ENCODE measurements around the gene HEMGN. TPM values are rescaled to one million over a fixed set of nuclear protein-coding genes. Genes with fewer than 3 reads are reported as not detected.

The HEMGN gene
- total and polyA plus RNA-seq, 4 donors: 0.93 TPM; not detected in 3

GRCh38 chr9:97928986-97929604 lies 8.9 kb downstream of the HEMGN start:
- H3K4me1 ChIP-seq (ENCODE audit: control insufficient read depth in 1 of 2, insufficient read depth in 2 of 2, low read length in 2 of 2): no peaks in the 10 kb centered on the region
- intact Hi-C loops (cut with DNase I): loop anchor here in 1 of 2 donors (10.0 kb wide), 1 partner anchor 56 kb away; the partner anchor contains the start of gene ANP32B
- DNase-seq: no peak
- no peak for ATAC-seq (ENCODE audit: low FRiP score)
- H3K36me3 ChIP-seq (ENCODE audit: control insufficient read depth in 1 of 2, insufficient read depth in 2 of 2, low read length in 1 of 2): no peaks in the 10 kb centered on the region
- no peak overlapping the region for H3K27ac ChIP-seq (ENCODE audit: low read depth in 1 of 2, low read length in 2 of 2)
- no peaks in the 10 kb centered on the region for H3K27me3 ChIP-seq (ENCODE audit: control insufficient read depth in 1 of 2, insufficient read depth in 2 of 2, low read length in 1 of 2)
- 54 to 62% methylated on average over 4 of the region's 4 CpGs for WGBS, 2 donors
- no peaks in the 10 kb centered on the region for H3K9me3 ChIP-seq (ENCODE audit: control insufficient read depth, low read length)
- no peak overlapping the region for H3K4me3 ChIP-seq (ENCODE audit: low read length in 2 of 2)

- no peaks in the 10 kb centered on the region for H3K27me3 ChIP-seq (ENCODE audit: control insufficient read depth in 1 of 2, insufficient read depth in 2 of 2, low read length in 1 of 2)
- H3K9me3 ChIP-seq (ENCODE audit: control insufficient read depth, low read length): no peaks in the 10 kb centered on the region
- ATAC-seq (ENCODE audit: low FRiP score) (no peak), DNase-seq (no peak)
- intact Hi-C loops (cut with DNase I): loop anchor here (2.0 to 10.0 kb wide), 3 partner anchors 59 to 337 kb away; partner anchors contain the start of gene ANP32B (in 1 of the 2)
- WGBS, 2 donors: 56 to 63% methylated on average over 5 of the region's 5 CpGs
- no peak overlapping the region for H3K4me3 ChIP-seq (ENCODE audit: low read length in 2 of 2)
- H3K27ac ChIP-seq (ENCODE audit: low read depth in 1 of 2, low read length in 2 of 2): no peak overlapping the region
- no peaks in the 10 kb centered on the region for H3K4me1 ChIP-seq (ENCODE audit: control insufficient read depth in 1 of 2, insufficient read depth in 2 of 2, low read length in 2 of 2)
- no peaks in the 10 kb centered on the region for H3K36me3 ChIP-seq (ENCODE audit: control insufficient read depth in 1 of 2, insufficient read depth in 2 of 2, low read length in 1 of 2)
These were observed 12.3 kb downstream of the HEMGN start for GRCh38 chr9:97925497-97926334.

DNA sequence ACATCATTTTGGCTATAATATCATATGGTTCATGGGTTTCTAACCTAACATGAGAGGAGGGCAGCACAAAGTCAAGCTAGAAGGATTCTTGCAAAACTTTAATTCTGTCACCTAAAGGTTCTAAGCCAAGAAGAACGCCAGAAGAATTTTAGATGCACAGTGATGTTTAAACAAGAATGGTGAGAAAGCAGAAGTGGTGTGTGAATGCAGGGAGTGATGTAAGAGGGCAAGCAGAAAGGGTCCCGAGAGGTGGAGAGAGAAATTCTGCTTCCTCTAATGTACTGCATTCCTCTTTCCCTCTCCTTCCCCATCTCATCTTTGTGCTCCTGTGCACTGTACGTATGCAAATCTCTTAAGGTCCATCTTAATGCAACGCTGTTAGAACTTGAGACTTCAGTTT lies 13.6 kb downstream of the HEMGN start:
- H3K27ac ChIP-seq (ENCODE audit: low read depth in 1 of 2, low read length in 2 of 2): no peak overlapping the region
- WGBS, 2 donors: 35 to 48% methylated on average over 4 of the region's 4 CpGs
- H3K27me3 ChIP-seq (ENCODE audit: control insufficient read depth in 1 of 2, insufficient read depth in 2 of 2, low read length in 1 of 2): no peaks in the 10 kb centered on the region
- DNase-seq (no peak), ATAC-seq (ENCODE audit: low FRiP score) (no peak)
- intact Hi-C loops (cut with DNase I): loop anchor here (2.0 to 10.0 kb wide), 3 partner anchors 60 to 338 kb away; partner anchors contain the start of gene ANP32B (in 1 of the 2)
- no peaks in the 10 kb centered on the region for H3K36me3 ChIP-seq (ENCODE audit: control insufficient read depth in 1 of 2, insufficient read depth in 2 of 2, low read length in 1 of 2)
- H3K9me3 ChIP-seq (ENCODE audit: control insufficient read depth, low read length): no peaks in the 10 kb centered on the region
- no peak overlapping the region for H3K4me3 ChIP-seq (ENCODE audit: low read length in 2 of 2)
- no peaks in the 10 kb centered on the region for H3K4me1 ChIP-seq (ENCODE audit: control insufficient read depth in 1 of 2, insufficient read depth in 2 of 2, low read length in 2 of 2)

GRCh38 chr9:97923529-97924108 lies 14.4 kb downstream of the HEMGN start:
- H3K4me1 ChIP-seq (ENCODE audit: control insufficient read depth in 1 of 2, insufficient read depth in 2 of 2, low read length in 2 of 2): no peaks in the 10 kb centered on the region
- peak in 1 of 2 donors; percentile 81 for DNase-seq
- H3K27me3 ChIP-seq (ENCODE audit: control insufficient read depth in 1 of 2, insufficient read depth in 2 of 2, low read length in 1 of 2): no peaks in the 10 kb centered on the region
- H3K4me3 ChIP-seq (ENCODE audit: low read length in 2 of 2): peak overlapping the region in 1 of 2 donors; percentile 48
- no peaks in the 10 kb centered on the region for H3K36me3 ChIP-seq (ENCODE audit: control insufficient read depth in 1 of 2, insufficient read depth in 2 of 2, low read length in 1 of 2)
- no peaks in the 10 kb centered on the region for H3K9me3 ChIP-seq (ENCODE audit: control insufficient read depth, low read length)
- ATAC-seq (ENCODE audit: low FRiP score): peak; percentile 81
- WGBS, 2 donors: 0% methylated on average over 8 of the region's 8 CpGs
- no peak overlapping the region for H3K27ac ChIP-seq (ENCODE audit: low read depth in 1 of 2, low read length in 2 of 2)
- intact Hi-C loops (cut with DNase I): loop anchor here (2.0 to 10.0 kb wide), 5 partner anchors 59 to 339 kb away; partner anchors contain the start of genes ANP32B (in 2 of the 2) and CORO2A (in 1 of the 2)

DNA sequence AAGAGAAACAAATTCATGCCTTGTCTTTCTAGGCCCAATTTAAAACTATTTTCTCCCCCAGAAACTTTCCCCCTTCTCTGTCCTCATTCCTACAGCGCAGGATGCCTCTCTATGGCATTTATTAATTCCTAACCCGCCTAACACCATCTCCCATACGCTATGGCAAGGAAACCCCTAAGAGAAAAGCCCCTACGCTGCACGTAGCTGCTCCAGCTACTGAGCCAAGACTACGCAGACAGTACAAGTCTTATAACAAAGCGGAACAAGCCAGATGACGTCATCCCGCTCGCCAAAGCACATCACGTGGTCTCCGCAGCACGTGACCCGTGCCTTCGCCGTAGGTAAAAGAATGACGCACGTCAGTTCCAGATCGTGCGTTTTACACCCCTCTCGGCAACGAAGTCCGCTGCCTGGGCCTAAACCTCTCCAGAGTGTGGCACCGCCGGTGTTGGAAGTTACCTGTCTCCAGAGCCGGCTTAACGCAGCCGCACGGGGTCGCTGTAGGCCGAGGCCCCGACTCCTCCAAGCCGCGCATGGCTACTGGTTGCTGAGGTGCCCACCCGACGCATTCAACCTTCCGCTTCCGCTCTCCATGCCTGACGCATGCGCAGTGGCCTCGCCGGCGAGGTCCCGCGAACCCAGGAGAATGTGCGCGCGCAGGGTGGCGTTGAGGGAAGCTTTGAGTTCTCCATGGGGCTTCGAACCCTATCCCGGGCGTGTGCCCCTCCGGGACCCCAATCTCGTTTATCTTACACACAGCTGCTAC lies 15.8 kb downstream of the HEMGN start, which contains the start of gene TRMO:
TRMO (minus strand) TSS at position 542 of the 766 bp plus-strand sequence; CDS start at position 535, 7 bp downstream.
- H3K4me1 ChIP-seq (ENCODE audit: control insufficient read depth in 1 of 2, insufficient read depth in 2 of 2, low read length in 2 of 2): no peaks in the 10 kb centered on the region
- H3K27me3 ChIP-seq (ENCODE audit: control insufficient read depth in 1 of 2, insufficient read depth in 2 of 2, low read length in 1 of 2): no peaks in the 10 kb centered on the region
- peak; percentile 97 for ATAC-seq (ENCODE audit: low FRiP score)
- peak within 1 kb of the TSS; percentile 77 to 91 for H3K27ac ChIP-seq (ENCODE audit: low read depth in 1 of 2, low read length in 2 of 2)
- peak within 1 kb of the TSS; percentile 44 to 88 for H3K4me3 ChIP-seq (ENCODE audit: low read length in 2 of 2)
- intact Hi-C loops (cut with DNase I): loop anchor here (1.0 to 10.0 kb wide), 6 partner anchors 61 to 341 kb away; partner anchors contain the start of genes ANP32B (in 2 of the 2) and CORO2A (in 1 of the 2)
- no peaks in the 10 kb centered on the region for H3K36me3 ChIP-seq (ENCODE audit: control insufficient read depth in 1 of 2, insufficient read depth in 2 of 2, low read length in 1 of 2)
- DNase-seq: peak; percentile 99 to 100
- H3K9me3 ChIP-seq (ENCODE audit: control insufficient read depth, low read length): no peaks in the 10 kb centered on the region
- 1% methylated on average over 54 of the region's 54 CpGs for WGBS, 2 donors

DNA sequence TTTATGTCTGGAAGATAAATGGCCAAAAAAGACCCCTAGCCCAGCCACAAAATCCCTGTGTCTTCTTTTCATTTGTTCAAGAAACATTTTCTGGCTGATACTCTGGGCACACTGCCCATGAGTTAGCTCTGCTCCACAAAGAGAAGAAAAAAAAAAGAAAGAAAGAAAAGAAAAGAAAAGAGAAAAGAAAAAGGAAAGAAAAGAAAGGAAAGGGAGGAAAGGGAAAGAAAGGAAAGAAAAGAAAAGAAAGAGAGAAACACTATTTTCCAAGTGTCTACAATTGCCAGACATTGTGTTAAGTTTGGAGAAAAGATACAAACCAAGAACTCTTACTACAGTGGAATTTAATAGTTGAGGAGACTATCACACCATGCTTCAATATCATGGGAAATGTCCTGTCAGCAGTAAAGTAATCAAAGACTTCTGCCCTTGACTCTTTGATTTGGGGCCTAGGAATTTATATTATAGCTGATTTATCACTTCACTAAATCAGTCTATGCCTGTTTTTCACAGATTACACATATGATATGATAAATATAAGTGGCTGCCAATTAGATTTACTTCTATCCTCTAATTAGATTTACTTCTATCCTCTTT lies 18.7 kb downstream of the HEMGN start:
- intact Hi-C loops (cut with DNase I): no loop called here
- Histone ChIP-seq H3K27me3 (ENCODE audit: control insufficient read depth in 1 of 2, insufficient read depth in 2 of 2, low read length in 1 of 2) (no peaks in the 10 kb centered on the region), H3K9me3 (ENCODE audit: control insufficient read depth, low read length) (no peaks in the 10 kb centered on the region), H3K4me1 (ENCODE audit: control insufficient read depth in 1 of 2, insufficient read depth in 2 of 2, low read length in 2 of 2) (no peaks in the 10 kb centered on the region), H3K4me3 (ENCODE audit: low read length in 2 of 2) (no peak overlapping the region), H3K27ac (ENCODE audit: low read depth in 1 of 2, low read length in 2 of 2) (no peak overlapping the region), H3K36me3 (ENCODE audit: control insufficient read depth in 1 of 2, insufficient read depth in 2 of 2, low read length in 1 of 2) (peaks cover 0 to 4% of the 10 kb centered on the region in 2 donors)
- DNase-seq (no peak), ATAC-seq (ENCODE audit: low FRiP score) (no peak)

DNA sequence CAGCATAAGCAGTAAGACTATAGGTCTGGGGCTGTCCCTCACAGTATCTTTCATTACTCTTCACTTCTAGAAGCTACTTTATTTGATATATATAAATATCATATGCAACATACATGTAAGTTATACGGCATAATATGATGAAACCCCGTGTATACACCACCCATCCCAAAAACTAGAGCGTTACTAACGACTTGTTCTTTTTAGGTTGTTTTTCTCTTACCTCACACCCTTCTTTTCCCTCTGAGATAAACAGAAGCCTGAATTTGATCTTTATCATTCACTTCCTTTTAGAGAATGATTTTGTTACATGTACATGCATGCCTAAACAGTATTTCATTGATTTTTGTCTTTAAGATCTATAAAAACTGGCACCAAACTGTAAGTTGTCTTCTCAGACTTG lies 19.4 kb downstream of the HEMGN start:
- ATAC-seq (ENCODE audit: low FRiP score): no peak
- 88 to 91% methylated on average over 4 of the region's 4 CpGs for WGBS, 2 donors
- H3K36me3 ChIP-seq (ENCODE audit: control insufficient read depth in 1 of 2, insufficient read depth in 2 of 2, low read length in 1 of 2): peaks cover 0 to 4% of the 10 kb centered on the region in 2 donors
- intact Hi-C loops (cut with DNase I): no loop called here
- no peak for DNase-seq
- H3K4me3 ChIP-seq (ENCODE audit: low read length in 2 of 2): no peak overlapping the region
- no peaks in the 10 kb centered on the region for H3K27me3 ChIP-seq (ENCODE audit: control insufficient read depth in 1 of 2, insufficient read depth in 2 of 2, low read length in 1 of 2)
- H3K9me3 ChIP-seq (ENCODE audit: control insufficient read depth, low read length): no peaks in the 10 kb centered on the region
- H3K27ac ChIP-seq (ENCODE audit: low read depth in 1 of 2, low read length in 2 of 2): no peak overlapping the region
- H3K4me1 ChIP-seq (ENCODE audit: control insufficient read depth in 1 of 2, insufficient read depth in 2 of 2, low read length in 2 of 2): no peaks in the 10 kb centered on the region

- Histone ChIP-seq H3K4me1 (ENCODE audit: control insufficient read depth in 1 of 2, insufficient read depth in 2 of 2, low read length in 2 of 2) (no peaks in the 10 kb centered on the region), H3K36me3 (ENCODE audit: control insufficient read depth in 1 of 2, insufficient read depth in 2 of 2, low read length in 1 of 2) (peaks cover 3 to 16% of the 10 kb centered on the region in 2 donors), H3K27me3 (ENCODE audit: control insufficient read depth in 1 of 2, insufficient read depth in 2 of 2, low read length in 1 of 2) (no peaks in the 10 kb centered on the region), H3K9me3 (ENCODE audit: control insufficient read depth, low read length) (no peaks in the 10 kb centered on the region), H3K4me3 (ENCODE audit: low read length in 2 of 2) (no peak overlapping the region), H3K27ac (ENCODE audit: low read depth in 1 of 2, low read length in 2 of 2) (no peak overlapping the region)
- DNase-seq: no peak
- intact Hi-C loops (cut with DNase I): no loop called here
- no peak for ATAC-seq (ENCODE audit: low FRiP score)
- 90 to 92% methylated on average over 1 of the region's 1 CpG for WGBS, 2 donors
These were observed 26.0 kb downstream of the HEMGN start for GRCh38 chr9:97911970-97912369.
